Activated naive CD8-positive, alpha-beta T cell treated with anti-CD3 and anti-CD28 coated beads, Interleukin-2, amount 50 U/mL, for 24 hours (primary cell): ENCODE data around the gene CABP2.
A peak's percentile ranks its signal among the peaks of the same experiment; 100 is the strongest.
"Not testable (repeated sequence)": the region's sequence is repeated elsewhere in the genome, so short reads cannot be mapped to it uniquely, and the experiment has no call there.

Source experiments
- ATAC-seq: fragments of 150-1000 bp; cut with Tn5 transposase; one replicate; pipeline ENCODE4 v1.10.0; 2021
- DNase-seq: peaks from one replicate; pipeline ENCODE4 v3.0.0; 2021
- H3K27ac Mint-ChIP-seq: one replicate; pipeline ENCODE4 v1.8.0; 2021; ENCODE audit warnings: mild to moderate bottlenecking, mixed read lengths
- H3K27me3 Mint-ChIP-seq: one replicate; pipeline ENCODE4 v1.8.0; 2021; ENCODE audit warnings: mixed read lengths
- H3K36me3 Mint-ChIP-seq: one replicate; pipeline ENCODE4 v1.8.0; 2021; ENCODE audit warnings: low read depth, mixed read lengths
- H3K4me1 Mint-ChIP-seq: one replicate; pipeline ENCODE4 v1.8.0; 2021; ENCODE audit warnings: mixed read lengths
- H3K4me3 Mint-ChIP-seq: one replicate; pipeline ENCODE4 v1.8.0; 2021; ENCODE audit warnings: mild to moderate bottlenecking, moderate library complexity, mixed read lengths
- H3K9me3 Mint-ChIP-seq: one replicate; pipeline ENCODE4 v1.8.0; 2021; ENCODE audit warnings: mixed read lengths

Gene CABP2

GRCh38 chr11:67524480-67524808 lies 1.2 kb upstream of the CABP2 start:
- no peak overlapping the region for H3K4me3 Mint-ChIP-seq
- H3K27me3 Mint-ChIP-seq, result peaks cover 5% of the 10 kb centered on the region
- DNase-seq (no peak), ATAC-seq (no peak)
- H3K9me3 Mint-ChIP-seq, result no peaks in the 10 kb centered on the region
- no peaks in the 10 kb centered on the region for H3K36me3 Mint-ChIP-seq
- no peaks in the 10 kb centered on the region for H3K4me1 Mint-ChIP-seq
- no peak overlapping the region for H3K27ac Mint-ChIP-seq

GRCh38 chr11:67523556-67524479 lies 572 bp upstream of the CABP2 start:
- ATAC-seq (no peak), DNase-seq (no peak)
- peaks cover 5% of the 10 kb centered on the region for H3K27me3 Mint-ChIP-seq
- no peak overlapping the region for H3K4me3 Mint-ChIP-seq
- H3K27ac Mint-ChIP-seq, result no peak overlapping the region
- H3K9me3 Mint-ChIP-seq, result no peaks in the 10 kb centered on the region
- no peaks in the 10 kb centered on the region for H3K4me1 Mint-ChIP-seq
- H3K36me3 Mint-ChIP-seq, result no peaks in the 10 kb centered on the region

GRCh38 chr11:67522338-67522737 lies 908 bp downstream of the CABP2 start:
- Mint-ChIP-seq H3K27ac (no peak overlapping the region), H3K9me3 (no peaks in the 10 kb centered on the region), H3K4me3 (no peak overlapping the region), H3K36me3 (no peaks in the 10 kb centered on the region), H3K4me1 (no peaks in the 10 kb centered on the region), H3K27me3 (peaks cover 2% of the 10 kb centered on the region)
- DNase-seq (no peak), ATAC-seq (no peak)

GRCh38 chr11:67521924-67522323 lies 1.3 kb downstream of the CABP2 start:
- ATAC-seq, result no peak
- H3K27ac Mint-ChIP-seq, result no peak overlapping the region

GRCh38 chr11:67520856-67521824 lies 2.1 kb downstream of the CABP2 start:
- no peaks in the 10 kb centered on the region for H3K36me3 Mint-ChIP-seq
- H3K4me1 Mint-ChIP-seq, result no peaks in the 10 kb centered on the region
- no peak for DNase-seq
- ATAC-seq, result no peak
- no peak overlapping the region for H3K27ac Mint-ChIP-seq
- no peak overlapping the region for H3K4me3 Mint-ChIP-seq
- no peaks in the 10 kb centered on the region for H3K9me3 Mint-ChIP-seq
- no peaks in the 10 kb centered on the region for H3K27me3 Mint-ChIP-seq

More at GRCh38 chr11:67521924-67522323, 1.3 kb downstream of the CABP2 start:
- H3K36me3 Mint-ChIP-seq, result no peaks in the 10 kb centered on the region
- no peak overlapping the region for H3K4me3 Mint-ChIP-seq
- no peak for DNase-seq
- no peaks in the 10 kb centered on the region for H3K4me1 Mint-ChIP-seq
- H3K27me3 Mint-ChIP-seq, result no peaks in the 10 kb centered on the region
- H3K9me3 Mint-ChIP-seq, result no peaks in the 10 kb centered on the region

- Mint-ChIP-seq H3K27ac (no peak overlapping the region), H3K9me3 (no peaks in the 10 kb centered on the region), H3K36me3 (no peaks in the 10 kb centered on the region), H3K4me3 (no peak overlapping the region), H3K27me3 (no peaks in the 10 kb centered on the region), H3K4me1 (no peaks in the 10 kb centered on the region)
- ATAC-seq, result no peak
- DNase-seq, result no peak
These were observed 3.5 kb downstream of the CABP2 start for GRCh38 chr11:67519726-67520125.

- Mint-ChIP-seq H3K9me3 (no peaks in the 10 kb centered on the region), H3K36me3 (no peaks in the 10 kb centered on the region), H3K27ac (no peak overlapping the region), H3K27me3 (no peaks in the 10 kb centered on the region), H3K4me1 (no peaks in the 10 kb centered on the region), H3K4me3 (no peak overlapping the region)
- DNase-seq (no peak), ATAC-seq (no peak)
These were observed 5.3 kb downstream of the CABP2 start for GRCh38 chr11:67517784-67518552.

GRCh38 chr11:67516806-67517205 lies 6.4 kb downstream of the CABP2 start:
- ATAC-seq (no peak), DNase-seq (no peak)
- H3K27ac Mint-ChIP-seq, result no peak overlapping the region
- no peaks in the 10 kb centered on the region for H3K36me3 Mint-ChIP-seq
- H3K9me3 Mint-ChIP-seq, result no peaks in the 10 kb centered on the region
- no peaks in the 10 kb centered on the region for H3K4me1 Mint-ChIP-seq
- no peaks in the 10 kb centered on the region for H3K27me3 Mint-ChIP-seq
- no peak overlapping the region for H3K4me3 Mint-ChIP-seq

- H3K36me3 Mint-ChIP-seq, result no peaks in the 10 kb centered on the region
- H3K9me3 Mint-ChIP-seq, result no peaks in the 10 kb centered on the region
- no peaks in the 10 kb centered on the region for H3K27me3 Mint-ChIP-seq
- peaks cover 2% of the 10 kb centered on the region for H3K4me1 Mint-ChIP-seq
- H3K27ac Mint-ChIP-seq, result no peak overlapping the region
- ATAC-seq (no peak), DNase-seq (no peak)
- H3K4me3 Mint-ChIP-seq, result no peak overlapping the region
These were observed 9.1 kb downstream of the CABP2 start for GRCh38 chr11:67514116-67514515.

- H3K27me3 Mint-ChIP-seq, H3K36me3 Mint-ChIP-seq, ATAC-seq, DNase-seq, H3K9me3 Mint-ChIP-seq, H3K4me3 Mint-ChIP-seq, H3K27ac Mint-ChIP-seq: not testable (repeated sequence)
- H3K4me1 Mint-ChIP-seq, result peaks cover 18% of the 10 kb centered on the region
These were observed 11.7 kb downstream of the CABP2 start for GRCh38 chr11:67511558-67511957.

GRCh38 chr11:67510023-67510345 lies 13.3 kb downstream of the CABP2 start:
- ATAC-seq (no peak), DNase-seq (no peak)
- H3K4me3 Mint-ChIP-seq, result no peak overlapping the region
- H3K9me3 Mint-ChIP-seq, result no peaks in the 10 kb centered on the region
- no peak overlapping the region for H3K27ac Mint-ChIP-seq
- H3K4me1 Mint-ChIP-seq, result peaks cover 31% of the 10 kb centered on the region
- H3K27me3 Mint-ChIP-seq, result peaks cover 2% of the 10 kb centered on the region
- H3K36me3 Mint-ChIP-seq, result peaks cover 7% of the 10 kb centered on the region

GRCh38 chr11:67508486-67509121 lies 14.6 kb downstream of the CABP2 start:
- Mint-ChIP-seq H3K4me1 (peaks cover 32% of the 10 kb centered on the region), H3K4me3 (peak overlapping the region; percentile 91), H3K27ac (peak overlapping the region; percentile 94), H3K9me3 (no peaks in the 10 kb centered on the region), H3K27me3 (peaks cover 2% of the 10 kb centered on the region), H3K36me3 (peaks cover 7% of the 10 kb centered on the region)
- peak; percentile 10 for ATAC-seq
- DNase-seq, result peak; percentile 100

GRCh38 chr11:67507864-67508485 lies 15.3 kb downstream of the CABP2 start, which contains the start of gene CDK2AP2:
Gene CDK2AP2 (minus strand): TSS chr11:67508162. CDS start chr11:67508082, 80 bp downstream.
- H3K9me3 Mint-ChIP-seq, result no peaks in the 10 kb centered on the region
- peak within 1 kb of the TSS; percentile 91 for H3K4me3 Mint-ChIP-seq
- ATAC-seq, result peak; percentile 75
- H3K27ac Mint-ChIP-seq, result peak within 1 kb of the TSS; percentile 94
- peaks cover 8% of the 10 kb centered on the region for H3K36me3 Mint-ChIP-seq
- peak; percentile 99 for DNase-seq
- peaks cover 36% of the 10 kb centered on the region for H3K4me1 Mint-ChIP-seq
- peaks cover 2% of the 10 kb centered on the region for H3K27me3 Mint-ChIP-seq
